Small intestine (tissue), 7 donors: ENCODE data around the gene TP53. TPM values are rescaled to one million over a fixed set of nuclear protein-coding genes. Genes with fewer than 3 reads are reported as not detected.
"Not testable (repeated sequence)": the region's sequence is repeated elsewhere in the genome, so short reads cannot be mapped to it uniquely, and the experiment has no call there.

Source experiments
- DNase-seq, 2 donors: peaks; one replicate each; pipeline versions ENCODE4 v3.0.0 to v3.0.0-alpha.2; 2013
- FAIRE-seq: peaks from 2 replicates; lab custom pipeline; 2012; peaks lifted over from hg19 to GRCh38; lab: Jason Lieb, UNC
- H3K27ac ChIP-seq, 3 donors: one replicate each; pipeline ENCODE4 v1.5.1; 2013; ENCODE audit warnings: low read length in 2 of 3, mild to moderate bottlenecking in 2 of 3, control low read depth in 1 of 3, inconsistent platforms in 1 of 3, low read depth in 1 of 3, moderate library complexity in 1 of 3
- H3K27me3 ChIP-seq, 3 donors: one replicate each; pipeline ENCODE4 v1.6.1; 2013; ENCODE audit warnings: low read length in 3 of 3, inconsistent platforms in 1 of 3; ENCODE audit not compliant: control insufficient read depth in 3 of 3, insufficient read depth in 3 of 3
- H3K36me3 ChIP-seq, 3 donors: one replicate each; pipeline ENCODE4 v1.6.1; 2013; ENCODE audit warnings: low read length in 3 of 3, inconsistent platforms in 1 of 3, low read depth in 1 of 3, mild to moderate bottlenecking in 1 of 3, moderate library complexity in 1 of 3; ENCODE audit not compliant: control insufficient read depth in 3 of 3, insufficient read depth in 2 of 3
- H3K4me1 ChIP-seq, 3 donors: one replicate each; pipeline ENCODE4 v1.6.1; 2013; ENCODE audit warnings: low read length in 2 of 3, inconsistent platforms in 1 of 3, low read depth in 1 of 3, mild to moderate bottlenecking in 1 of 3, moderate library complexity in 1 of 3; ENCODE audit not compliant: control insufficient read depth in 3 of 3, insufficient read depth in 2 of 3
- H3K4me3 ChIP-seq, 3 donors: one replicate each; pipeline ENCODE4 v1.5.1; 2013; ENCODE audit warnings: low read length in 3 of 3, control low read depth in 1 of 3, inconsistent platforms in 1 of 3, low read depth in 1 of 3, mild to moderate bottlenecking in 1 of 3, moderate library complexity in 1 of 3
- H3K9me3 ChIP-seq, 2 donors: one replicate each; pipeline ENCODE4 v1.6.1; 2013; ENCODE audit warnings: low read depth in 1 of 2, low read length in 1 of 2; ENCODE audit not compliant: control insufficient read depth in 2 of 2, insufficient read depth in 1 of 2
- WGBS, 3 donors: extraction: QIAGEN DNeasy Blood & Tissue Kit; methylation state at CpG; one replicate each; pipeline ENCODE4 v1.1.7; 2013; 5-methylcytosine and 5-hydroxymethylcytosine counted together
- polyA plus RNA-seq, 4 donors: library from polyadenylated mRNA; stranded (reverse) in 3 of 4; unstranded in 1 of 4; fragments of 200-250 nt in 3 of 4; fragments of 120-200 nt in 1 of 4; gene quantifications; one replicate each; pipeline versions ENCODE4 v1.2.1 to v1.2.3, GENCODE V29; 2013
- donor health status: healthy with polysubstance abuse.
- donor health status: control.
- donor health status: control.
- donor health status: Bipolar disorder and iron deficiency.
- donor health status: healthy.

The TP53 gene
- polyA plus RNA-seq, 4 donors = 8.7 to 51.8 (median 26.3) TPM

- not testable (repeated sequence) for DNase-seq, H3K9me3 ChIP-seq, H3K27ac ChIP-seq, FAIRE-seq, H3K4me3 ChIP-seq, H3K27me3 ChIP-seq, H3K4me1 ChIP-seq, H3K36me3 ChIP-seq
- 54 to 59% (median 56%) methylated on average over 6 to 7 of the region's 7 CpGs for WGBS, 3 donors
Observed at GRCh38 chr17:7641635-7642034, 45.7 kb downstream of the TP53 start.

GRCh38 chr17:7640783-7641182 lies 46.5 kb downstream of the TP53 start:
- no peak for DNase-seq
- Histone ChIP-seq H3K27ac (no peak overlapping the region), H3K9me3 (no peaks in the 10 kb centered on the region), H3K4me1 (no peaks in the 10 kb centered on the region), H3K27me3 (no peaks in the 10 kb centered on the region), H3K4me3 (no peak overlapping the region), H3K36me3 (no peaks in the 10 kb centered on the region)
- WGBS, 3 donors = 93 to 96% (median 94%) methylated on average over 18 to 26 of the region's 26 CpGs
- no peak for FAIRE-seq

GRCh38 chr17:7636163-7636562 lies 51.1 kb downstream of the TP53 start:
- Histone ChIP-seq H3K27ac (no peak overlapping the region), H3K27me3 (peaks cover 0 to 3% (median 0%) of the 10 kb centered on the region in 3 donors), H3K9me3 (no peaks in the 10 kb centered on the region), H3K36me3 (no peaks in the 10 kb centered on the region), H3K4me3 (no peak overlapping the region), H3K4me1 (peaks cover 0 to 12% (median 2%) of the 10 kb centered on the region in 3 donors)
- no peak for FAIRE-seq
- no peak for DNase-seq
- WGBS, 3 donors = 61 to 72% (median 71%) methylated on average over 5 of the region's 5 CpGs

GRCh38 chr17:7634384-7634783 lies 52.9 kb downstream of the TP53 start:
- no peaks in the 10 kb centered on the region for H3K36me3 ChIP-seq
- 33 to 48% (median 35%) methylated on average over 5 of the region's 5 CpGs for WGBS, 3 donors
- H3K27ac ChIP-seq = no peak overlapping the region
- DNase-seq = peak in 1 of 2 donors; percentile 40
- peaks cover 0 to 3% (median 0%) of the 10 kb centered on the region in 3 donors for H3K27me3 ChIP-seq
- no peaks in the 10 kb centered on the region for H3K9me3 ChIP-seq
- H3K4me1 ChIP-seq = peaks cover 0 to 30% (median 6%) of the 10 kb centered on the region in 3 donors
- FAIRE-seq = no peak
- H3K4me3 ChIP-seq = no peak overlapping the region

- DNase-seq (no peak), FAIRE-seq (no peak)
- WGBS, 3 donors = 76 to 83% (median 82%) methylated on average over 2 of the region's 2 CpGs
- Histone ChIP-seq H3K9me3 (no peaks in the 10 kb centered on the region), H3K27me3 (peaks cover 0 to 3% (median 0%) of the 10 kb centered on the region in 3 donors), H3K4me1 (peaks cover 0 to 39% (median 6%) of the 10 kb centered on the region in 3 donors), H3K36me3 (no peaks in the 10 kb centered on the region), H3K4me3 (no peak overlapping the region), H3K27ac (no peak overlapping the region)
Observed at GRCh38 chr17:7633093-7633492, 54.2 kb downstream of the TP53 start.

- Histone ChIP-seq H3K9me3 (no peaks in the 10 kb centered on the region), H3K27me3 (peaks cover 0 to 3% (median 0%) of the 10 kb centered on the region in 3 donors), H3K4me3 (no peak overlapping the region), H3K4me1 (peaks cover 0 to 42% (median 6%) of the 10 kb centered on the region in 3 donors), H3K27ac (no peak overlapping the region), H3K36me3 (no peaks in the 10 kb centered on the region)
- WGBS, 3 donors = 43 to 52% (median 46%) methylated on average over 6 of the region's 6 CpGs
- no peak for DNase-seq
- no peak for FAIRE-seq
Observed at GRCh38 chr17:7632492-7632894, 54.8 kb downstream of the TP53 start.

- WGBS, 3 donors = 28 to 58% (median 49%) methylated on average over 11 of the region's 11 CpGs
- no peak overlapping the region for H3K27ac ChIP-seq
Observed at GRCh38 chr17:7631398-7632380, 55.6 kb downstream of the TP53 start.

GRCh38 chr17:7629939-7630571 lies 57.2 kb downstream of the TP53 start, which contains the start of gene SHBG:
Gene SHBG, plus strand, starts transcription at chr17:7630135. Its CDS starts 38 bp downstream, at chr17:7630173.
- DNase-seq = peak; percentile 47 to 77
- 31 to 65% (median 56%) methylated on average over 13 of the region's 13 CpGs for WGBS, 3 donors
- Histone ChIP-seq H3K4me1 (peaks cover 0 to 45% (median 6%) of the 10 kb centered on the region in 3 donors), H3K9me3 (no peaks in the 10 kb centered on the region), H3K36me3 (peaks cover 0 to 20% (median 0%) of the 10 kb centered on the region in 3 donors), H3K4me3 (no peak within 1 kb of the TSS), H3K27me3 (no peaks in the 10 kb centered on the region), H3K27ac (peak within 1 kb of the TSS in 2 of 3 donors; percentile 45 to 76)
- no peak for FAIRE-seq

More at GRCh38 chr17:7631398-7632380, 55.6 kb downstream of the TP53 start:
- no peak for FAIRE-seq
- H3K27me3 ChIP-seq = peaks cover 0 to 3% (median 0%) of the 10 kb centered on the region in 3 donors
- no peaks in the 10 kb centered on the region for H3K9me3 ChIP-seq
- peaks cover 0 to 4% (median 0%) of the 10 kb centered on the region in 3 donors for H3K36me3 ChIP-seq
- DNase-seq = peak in 1 of 2 donors; percentile 25
- no peak overlapping the region for H3K4me3 ChIP-seq
- peaks cover 0 to 44% (median 6%) of the 10 kb centered on the region in 3 donors for H3K4me1 ChIP-seq
